ENCODE results near the gene ISLR.

- no peak for TF ChIP-seq JUN (IDR thresholded peaks at IDR 0.05; ENCODE audit: low read depth, low read length)
- no peak for TF ChIP-seq BRCA1 (IDR thresholded peaks at IDR 0.05; ENCODE audit: low read depth, low read length)
- no peak for TF ChIP-seq E2F6 (IDR thresholded peaks at IDR 0.05)
- no peak for TF ChIP-seq TCF12 (IDR thresholded peaks at IDR 0.05; ENCODE audit: low read depth, low read length)
- no peak for TF ChIP-seq RFX5 (IDR thresholded peaks at IDR 0.05; ENCODE audit: borderline replicate concordance, low read depth, low read length)
- TF ChIP-seq MAFK (IDR thresholded peaks at IDR 0.05; ENCODE audit: low read depth, low read length), result no peak
- no peak for TF ChIP-seq CTCF (IDR thresholded peaks at IDR 0.05; ENCODE audit: control extremely low read depth in 1 of 3, insufficient read depth in 1 of 3, low read depth in 1 of 3, low read length in 3 of 3)
- no peak for TF ChIP-seq ATF2 (IDR thresholded peaks at IDR 0.05; ENCODE audit: low read length)
- no peak for TF ChIP-seq TAF7 (optimal IDR thresholded peaks at IDR 0.05; ENCODE audit: borderline replicate concordance, low read depth, low read length)
- no peak for TF ChIP-seq HDAC6 (IDR thresholded peaks at IDR 0.05; ENCODE audit: low read depth, low read length)
- no peak for TF ChIP-seq TEAD4 (IDR thresholded peaks at IDR 0.05; ENCODE audit: low read depth, low read length)
- no peak for TF ChIP-seq SRF (IDR thresholded peaks at IDR 0.05; ENCODE audit: low read depth, low read length)
These were observed 44.7 kb downstream of the ISLR start for GRCh38 chr15:74217907-74218885.

Measured in H1 (cell line).